Effector CD4-positive, alpha-beta T cell (primary cell): Measurements from ENCODE around the gene PSMB3.

Experiments
- DNase-seq: peaks from one replicate; pipeline ENCODE4 v3.0.0-alpha.2; 2020

The PSMB3 gene

DNA sequence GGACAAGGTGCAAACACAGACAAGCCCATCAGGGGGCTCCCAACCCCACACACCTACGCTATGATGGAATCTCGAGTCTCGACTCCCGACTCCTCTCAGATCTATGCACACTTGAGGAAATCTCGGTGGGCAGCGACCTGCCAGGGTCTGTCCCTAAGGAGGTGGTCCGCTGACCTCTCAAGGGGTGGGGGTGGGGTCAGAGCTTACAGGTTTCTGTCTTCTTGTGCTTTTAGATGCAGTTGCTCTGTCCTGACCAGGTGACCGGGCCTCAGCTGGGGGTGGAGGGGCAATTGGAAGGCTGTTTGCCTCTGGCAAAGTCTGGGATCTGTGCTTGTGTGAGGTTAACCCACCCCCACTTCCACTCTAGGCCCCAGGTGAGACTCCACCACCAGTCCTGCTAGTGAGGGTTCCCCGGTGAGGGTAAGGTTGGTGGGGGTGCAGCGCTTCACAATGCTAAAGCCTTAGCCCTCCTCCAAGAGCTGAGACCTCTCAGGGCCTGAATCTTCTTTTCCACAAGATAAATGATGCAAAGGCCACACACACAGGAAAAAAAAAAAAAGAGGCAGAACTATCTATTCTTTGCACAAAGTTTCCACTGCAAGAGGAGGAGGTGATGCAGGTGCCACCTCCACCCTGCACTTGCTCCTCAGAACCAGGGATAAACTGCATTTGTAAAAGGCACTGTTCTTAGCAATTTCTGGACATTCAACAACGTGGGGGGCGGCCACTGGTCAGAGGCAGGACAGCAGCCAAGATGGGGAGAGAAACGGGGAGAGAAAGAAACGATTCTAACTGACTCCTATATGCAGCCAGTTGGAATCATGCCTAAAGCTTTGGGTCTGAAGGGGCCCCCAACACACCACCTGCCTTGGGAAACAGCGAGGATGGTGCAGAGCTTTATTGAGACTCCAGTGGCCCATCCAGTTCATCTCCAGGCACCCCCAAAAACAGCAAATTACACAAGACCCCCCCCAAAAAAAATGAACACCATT is 18.3 kb upstream of the PSMB3 start:
- DNase-seq, result no peak

DNA sequence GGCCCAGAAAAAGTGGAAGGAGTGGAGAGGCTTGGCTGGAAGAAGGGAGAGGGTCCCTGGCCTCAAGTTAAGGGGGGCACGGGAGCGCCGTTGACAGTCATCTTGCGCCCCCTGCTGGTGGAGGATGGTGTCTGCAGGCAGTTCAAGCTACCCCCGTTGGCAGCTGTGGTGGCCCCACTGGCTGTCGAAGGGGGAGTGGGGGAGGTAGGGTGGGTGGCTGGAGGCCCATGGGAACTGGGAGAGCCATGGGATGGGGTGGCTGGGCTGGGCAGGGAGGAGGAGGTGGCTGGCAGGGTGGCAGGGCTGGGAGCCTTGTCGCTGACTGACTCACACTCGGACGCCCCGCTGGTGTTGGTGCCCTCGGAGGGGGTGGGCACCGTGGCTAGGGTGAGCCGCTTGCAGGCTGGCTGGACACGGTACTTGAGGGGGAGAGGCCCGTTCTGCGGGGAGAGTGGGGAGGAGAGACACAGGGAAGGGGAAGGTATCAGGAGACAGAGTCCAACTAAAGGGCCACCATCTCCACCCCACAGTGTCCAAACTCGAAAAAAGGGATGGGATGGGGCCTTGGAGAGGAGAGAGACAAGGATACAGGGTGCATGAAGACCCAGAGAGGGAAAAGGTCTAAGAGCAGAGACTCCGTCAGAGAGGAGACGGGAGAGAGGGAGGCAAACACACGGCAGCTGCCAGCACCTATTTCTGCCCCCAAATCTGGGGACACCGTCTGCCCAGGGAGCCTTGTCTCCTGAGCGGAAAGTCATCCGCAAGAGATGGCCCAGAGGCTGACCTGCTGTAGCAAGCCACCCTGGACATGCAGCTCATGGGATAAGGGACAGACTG is 17.2 kb upstream of the PSMB3 start:
- DNase-seq, result peak; percentile 77

DNA sequence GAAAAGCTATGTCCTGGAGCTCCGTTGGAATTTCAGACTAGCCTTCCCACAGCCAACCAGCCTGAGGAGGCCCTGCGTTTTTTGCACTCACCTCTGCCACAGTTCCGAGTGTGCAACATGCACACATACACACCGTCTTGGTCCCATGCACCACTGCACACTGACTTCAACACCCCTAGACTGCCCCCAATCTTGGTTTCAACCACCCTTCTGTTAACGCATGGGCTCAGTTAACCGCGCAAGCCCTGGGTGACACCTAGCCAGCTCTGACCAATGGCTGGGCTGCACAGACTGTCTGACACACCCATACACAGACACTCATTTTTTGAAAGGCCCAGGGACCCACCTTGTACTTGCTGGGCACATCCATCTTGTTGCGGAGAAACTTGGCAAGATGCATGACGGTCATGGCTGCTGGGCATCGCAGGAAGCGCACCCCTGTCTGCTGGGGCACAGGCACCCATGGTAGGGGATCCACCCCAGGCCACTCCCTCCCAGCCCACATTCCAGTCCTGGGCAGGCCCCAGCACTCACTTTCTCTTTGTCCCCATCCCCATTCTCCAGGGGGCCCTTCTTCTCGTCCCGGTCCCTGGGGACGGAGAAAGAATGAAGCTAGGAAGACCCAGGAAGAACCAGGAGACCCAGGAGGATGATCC is 14.4 kb upstream of the PSMB3 start:
- DNase-seq, result no peak

DNA sequence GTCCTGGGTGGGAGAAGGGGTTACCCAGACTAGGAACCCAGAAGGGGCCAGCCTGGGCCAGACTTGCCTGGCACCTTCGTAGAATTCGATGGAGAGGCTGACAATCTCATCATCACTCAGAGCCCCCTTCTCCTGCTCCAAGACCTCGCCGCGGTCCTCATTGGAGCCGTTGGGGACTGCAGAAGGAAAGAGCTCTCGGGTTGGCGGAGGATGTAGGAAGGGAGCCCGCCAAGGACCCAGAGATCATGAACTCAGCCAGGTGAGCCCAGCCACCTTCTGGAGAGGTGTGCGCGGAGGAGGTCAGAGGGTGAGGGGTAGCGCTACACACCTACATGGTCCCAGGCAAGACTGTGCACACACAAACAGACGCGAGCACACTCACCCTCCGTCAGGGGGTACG is 13.9 kb upstream of the PSMB3 start:
- no peak for DNase-seq

DNA sequence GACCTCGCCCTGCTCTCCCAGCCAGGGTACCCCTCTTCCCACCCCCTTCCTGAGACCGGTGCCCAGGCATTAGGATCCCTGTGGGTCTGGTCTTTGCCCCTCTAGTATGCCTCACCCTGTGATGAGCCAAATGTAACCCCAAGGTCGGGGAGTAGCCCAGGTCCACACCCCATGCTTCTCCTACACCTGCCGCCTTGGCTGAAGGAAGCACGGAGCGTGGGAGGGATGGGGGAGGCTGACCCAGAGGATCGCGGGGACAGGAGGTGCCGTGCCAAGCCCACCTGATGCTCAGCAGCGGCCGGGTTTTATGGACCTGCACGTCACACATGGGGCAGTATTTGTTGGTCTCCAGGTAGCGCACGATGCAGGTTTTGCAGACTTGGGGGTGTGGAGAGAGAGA is 13.2 kb upstream of the PSMB3 start:
- DNase-seq, result no peak

DNA sequence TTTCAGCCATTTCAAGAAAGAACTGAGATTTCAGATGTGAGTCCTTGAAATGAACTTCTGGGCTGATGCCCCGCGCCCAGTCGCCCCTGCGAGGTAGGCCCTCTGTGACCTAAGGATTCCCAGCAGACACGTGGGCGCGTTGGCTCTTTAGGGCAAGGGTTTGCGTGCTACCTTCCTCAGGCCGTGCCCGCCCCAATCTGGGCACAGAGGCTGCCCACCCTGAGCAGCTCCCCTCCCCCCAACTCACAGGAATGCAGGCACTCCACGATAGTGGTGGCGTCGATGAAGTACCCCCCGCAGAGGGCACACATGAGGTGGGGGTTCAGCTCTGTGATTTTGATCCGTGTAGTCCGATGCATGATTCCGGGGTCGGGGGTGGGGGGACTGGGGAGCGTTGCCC is 12.5 kb upstream of the PSMB3 start:
- no peak for DNase-seq

DNA sequence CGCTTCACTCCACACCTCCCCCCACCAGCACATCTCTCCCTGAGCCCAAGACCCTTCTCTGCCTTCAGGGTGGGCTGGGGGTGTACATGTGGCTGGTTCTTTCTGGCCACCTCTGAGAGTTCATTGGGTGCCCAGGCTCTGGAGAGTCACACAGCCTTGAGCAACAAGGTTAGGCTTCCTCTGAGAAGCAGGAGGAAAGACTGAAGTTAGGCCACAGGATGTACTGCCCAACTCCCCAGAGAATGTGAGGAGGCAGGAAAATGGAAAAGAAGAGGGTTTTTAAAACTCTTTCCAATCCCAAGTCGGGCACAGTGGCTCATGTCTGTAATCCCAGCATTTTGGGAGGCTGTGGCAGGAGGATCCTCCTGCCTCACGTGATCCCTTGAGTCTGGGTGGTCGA is 11.7 kb upstream of the PSMB3 start:
- no peak for DNase-seq

DNA sequence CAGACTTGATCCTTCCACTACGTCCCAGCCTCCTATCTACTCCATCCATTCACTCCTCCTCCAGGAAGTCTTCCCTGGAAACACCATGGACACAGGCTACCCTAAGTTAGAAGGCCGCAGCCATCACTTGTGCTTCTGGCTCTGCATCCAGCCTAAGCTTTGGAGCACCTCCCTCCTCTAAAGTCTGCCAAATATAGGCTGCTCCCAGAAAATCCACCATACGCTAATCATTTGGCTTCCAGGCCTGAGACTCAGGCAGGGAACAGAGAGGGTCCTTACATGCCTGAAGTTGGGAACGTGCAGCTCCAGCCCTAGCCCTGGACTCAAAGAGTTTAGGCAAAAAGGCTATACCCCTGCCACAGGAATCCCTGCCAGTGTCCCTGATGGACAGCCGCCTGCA is 11.1 kb upstream of the PSMB3 start:
- DNase-seq, result no peak

DNA sequence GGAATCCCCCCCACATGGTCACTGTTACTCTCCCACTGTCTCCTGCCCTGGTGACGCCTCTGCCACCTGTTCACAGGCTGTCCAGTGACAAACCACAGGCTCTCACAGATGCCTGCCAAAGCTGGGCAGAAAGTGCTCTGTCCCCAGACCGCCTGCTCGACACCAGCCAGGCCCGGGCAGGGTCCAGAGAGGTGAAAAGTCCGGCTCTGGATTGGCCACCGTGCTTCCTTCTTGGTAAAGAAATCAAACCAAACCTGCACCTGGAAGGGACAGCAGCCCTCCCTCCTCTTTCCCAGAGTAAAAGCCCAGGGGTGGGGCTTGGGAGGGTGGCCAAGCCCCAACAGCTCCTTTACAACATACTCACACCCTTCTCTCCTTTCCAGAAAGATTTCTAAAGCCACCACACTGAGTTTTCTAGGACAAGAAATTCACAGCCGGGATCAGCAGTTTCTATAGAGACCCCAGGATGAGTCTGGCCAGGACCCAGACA is 10.6 kb upstream of the PSMB3 start:
- no peak for DNase-seq

DNA sequence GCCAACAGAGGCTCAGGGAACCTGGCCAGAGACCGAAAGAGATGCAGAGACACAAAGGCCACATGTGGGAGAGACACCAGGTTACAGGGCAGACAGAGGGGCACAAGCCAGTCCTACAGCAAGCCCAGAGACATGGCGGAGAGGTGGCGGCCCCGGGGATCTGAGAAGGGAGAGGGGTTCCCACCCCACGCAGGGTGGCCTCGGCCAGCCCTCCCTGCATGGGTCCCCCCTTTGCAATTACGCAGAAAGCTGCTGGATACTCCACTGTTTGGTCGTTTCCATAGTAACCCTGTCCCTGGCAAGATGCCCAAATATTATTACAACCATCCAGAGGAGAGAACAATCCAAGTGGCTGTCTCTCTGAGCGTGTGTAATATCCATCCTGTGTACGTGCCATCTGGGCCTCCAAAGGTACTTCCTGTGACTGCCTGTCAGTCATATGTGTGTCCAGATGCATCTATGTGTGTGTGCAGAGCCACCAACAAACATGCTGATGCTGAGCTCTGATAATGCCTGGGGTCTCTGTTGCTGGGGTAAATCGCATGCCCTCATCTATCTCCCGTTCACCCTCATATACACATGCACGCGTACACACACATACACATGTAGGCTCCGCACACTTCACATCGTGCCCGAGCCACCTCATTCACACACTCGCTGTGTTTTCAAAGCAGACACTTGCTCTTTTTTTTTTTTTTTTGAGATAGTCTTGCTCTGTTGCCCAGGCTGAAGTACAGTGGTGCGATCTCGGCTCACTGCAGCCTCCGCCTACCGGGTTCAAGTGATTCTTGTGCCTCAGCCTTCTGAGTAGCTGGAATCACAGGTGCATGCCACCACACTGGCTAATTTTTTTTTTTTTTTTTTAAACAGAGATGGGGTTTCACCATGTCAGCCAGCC is 9.9 kb upstream of the PSMB3 start:
- DNase-seq, result no peak

DNA sequence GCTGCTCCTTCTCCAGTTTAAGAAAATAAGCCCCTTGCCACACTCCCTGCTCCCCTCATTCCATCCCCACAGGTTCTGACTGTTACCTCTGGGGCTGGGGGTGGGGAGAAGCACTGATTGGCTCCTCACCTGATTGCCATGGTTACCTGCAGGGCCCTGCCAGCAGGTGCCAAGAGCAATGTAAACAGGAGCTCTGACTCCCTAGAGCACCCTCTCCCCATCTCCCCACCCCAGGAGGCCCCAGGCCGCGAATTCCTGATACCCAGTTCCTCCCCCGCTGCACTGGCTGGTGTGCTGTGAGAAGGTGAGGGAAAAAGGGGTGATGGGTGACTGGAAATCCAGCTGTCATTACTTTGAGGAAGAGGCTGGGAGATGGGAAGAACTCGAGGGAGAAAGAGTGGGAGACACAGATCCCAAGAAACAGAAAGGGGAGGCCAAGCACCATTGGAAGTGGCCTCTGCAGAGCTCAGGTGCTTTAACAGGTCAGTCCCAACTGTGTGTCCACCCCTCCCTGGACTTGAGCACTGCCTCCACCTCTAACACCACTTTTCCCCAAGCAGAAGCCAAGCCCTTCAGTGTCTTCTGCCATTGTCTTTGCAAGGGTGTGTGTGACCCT is 8.9 kb upstream of the PSMB3 start:
- no peak for DNase-seq

DNA sequence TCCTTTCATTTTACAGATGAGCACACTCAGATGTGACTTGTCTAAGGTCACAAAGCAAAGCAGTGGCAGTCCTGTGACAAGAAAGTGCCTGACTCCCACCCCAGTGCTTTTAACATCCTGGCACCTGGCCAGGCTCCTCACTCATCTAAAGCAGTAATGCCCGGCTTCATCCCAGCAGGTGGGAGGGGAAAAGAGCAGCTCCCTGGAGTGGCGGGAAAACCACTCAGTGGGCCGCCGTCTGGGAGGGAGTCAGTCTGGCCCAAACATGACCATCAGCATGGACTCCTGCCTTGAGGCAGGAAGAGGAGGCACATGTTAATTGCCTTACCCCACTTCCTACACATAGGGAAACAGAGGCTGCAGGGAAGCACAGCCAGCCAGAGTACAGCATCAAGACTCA is 7.0 kb upstream of the PSMB3 start:
- no peak for DNase-seq

DNA sequence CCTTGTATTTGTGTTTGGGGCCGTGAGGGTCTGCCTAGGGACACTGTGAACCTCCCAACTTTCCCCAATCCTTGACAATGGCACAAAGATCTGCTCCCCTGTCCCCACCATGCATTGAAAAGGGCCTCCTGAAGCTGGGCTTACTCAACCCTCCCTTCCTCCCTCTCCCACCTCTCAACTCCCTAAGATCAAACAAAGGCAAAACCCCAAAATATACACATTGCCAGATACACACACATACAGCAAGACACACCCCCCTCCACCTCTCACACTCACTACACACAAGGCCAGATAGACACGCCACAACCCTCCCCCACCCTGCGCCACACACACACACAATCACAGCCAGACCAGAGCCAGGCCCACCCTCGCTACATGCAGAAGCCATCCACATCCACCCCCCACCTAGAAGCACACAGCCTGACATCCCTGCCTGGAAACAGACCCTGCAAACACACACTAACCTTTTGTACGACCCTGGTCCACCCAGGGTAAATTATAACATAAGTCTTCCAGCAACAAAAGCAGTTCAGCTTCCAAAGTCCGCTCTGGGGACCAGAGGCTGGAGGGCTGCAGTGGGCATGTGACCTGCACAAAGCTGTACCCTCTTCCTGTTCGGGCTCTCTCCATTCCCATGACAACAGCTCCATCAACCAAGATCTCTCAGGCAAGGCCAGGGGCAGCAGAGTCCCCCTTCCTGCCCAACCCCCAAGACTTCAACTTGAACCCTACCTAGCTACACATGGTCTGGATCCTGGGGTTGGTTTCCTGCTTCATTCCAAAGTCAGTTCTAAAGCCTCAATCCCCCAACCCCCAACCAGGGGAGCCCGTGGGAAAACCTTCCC is 6.3 kb upstream of the PSMB3 start:
- no peak for DNase-seq

DNA sequence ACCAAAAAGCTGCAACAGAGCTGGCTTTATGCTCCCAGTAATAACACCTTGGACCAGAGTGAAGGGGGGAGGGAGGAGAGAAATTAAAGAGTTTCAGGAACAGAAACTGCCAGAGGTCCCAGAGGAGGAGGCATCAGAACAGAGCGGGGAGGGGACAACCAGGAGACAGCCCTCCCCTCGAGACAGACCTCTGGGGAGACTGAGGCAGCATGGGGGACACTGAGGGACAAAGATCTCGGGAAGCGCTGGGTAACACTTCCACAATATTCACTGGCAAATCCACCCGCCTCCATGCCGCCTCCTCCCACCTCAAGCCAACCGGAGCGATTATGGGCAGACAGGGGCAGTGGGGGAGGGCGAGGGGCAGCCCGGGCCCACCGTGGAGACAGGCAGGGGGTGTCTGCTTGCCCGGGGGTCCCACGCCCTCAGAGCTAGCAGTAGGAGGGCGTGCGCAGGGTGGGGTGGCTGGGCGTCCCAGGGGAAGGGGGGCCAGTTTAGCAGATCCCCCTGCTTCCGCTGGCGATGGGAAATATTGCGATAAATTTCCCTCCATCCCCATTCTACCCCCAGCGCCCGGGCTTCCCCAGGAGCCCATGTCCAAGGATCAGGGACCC is 5.6 kb upstream of the PSMB3 start:
- DNase-seq, result no peak

DNA sequence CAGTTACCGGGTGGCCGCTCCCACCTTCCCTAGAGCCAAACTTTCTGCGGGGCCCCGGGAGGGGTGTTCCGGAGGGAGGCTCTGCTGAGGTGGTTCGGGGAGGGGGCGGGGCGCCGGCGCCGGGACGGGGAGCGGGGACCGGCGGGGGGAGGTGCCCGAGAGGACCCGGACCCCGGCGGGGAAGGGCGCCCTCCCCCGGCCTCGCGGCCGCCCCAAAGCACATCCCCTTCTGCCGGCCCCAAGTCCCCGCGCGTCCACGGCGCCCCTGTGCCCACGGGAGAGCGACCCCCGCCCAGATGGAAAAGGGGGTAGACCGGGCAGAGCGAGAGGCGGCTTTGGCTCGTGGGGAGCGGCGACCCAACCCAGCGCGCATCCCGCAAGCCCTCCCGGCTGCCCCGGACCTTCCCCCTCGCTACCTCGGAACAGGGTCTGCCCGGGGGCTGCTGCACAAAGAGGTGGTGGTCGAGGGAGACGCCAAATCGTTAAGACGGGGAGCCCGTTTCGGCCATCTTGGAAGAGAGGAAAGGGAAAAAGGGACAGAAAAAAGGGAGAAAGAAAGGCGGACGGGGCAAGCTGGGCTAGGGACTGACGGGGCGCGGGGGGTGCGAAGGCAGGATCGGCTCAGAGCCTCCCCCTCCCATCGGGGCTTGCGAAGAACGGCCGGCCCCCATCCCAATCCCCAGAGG is 4.9 kb upstream of the PSMB3 start:
- no peak for DNase-seq

DNA sequence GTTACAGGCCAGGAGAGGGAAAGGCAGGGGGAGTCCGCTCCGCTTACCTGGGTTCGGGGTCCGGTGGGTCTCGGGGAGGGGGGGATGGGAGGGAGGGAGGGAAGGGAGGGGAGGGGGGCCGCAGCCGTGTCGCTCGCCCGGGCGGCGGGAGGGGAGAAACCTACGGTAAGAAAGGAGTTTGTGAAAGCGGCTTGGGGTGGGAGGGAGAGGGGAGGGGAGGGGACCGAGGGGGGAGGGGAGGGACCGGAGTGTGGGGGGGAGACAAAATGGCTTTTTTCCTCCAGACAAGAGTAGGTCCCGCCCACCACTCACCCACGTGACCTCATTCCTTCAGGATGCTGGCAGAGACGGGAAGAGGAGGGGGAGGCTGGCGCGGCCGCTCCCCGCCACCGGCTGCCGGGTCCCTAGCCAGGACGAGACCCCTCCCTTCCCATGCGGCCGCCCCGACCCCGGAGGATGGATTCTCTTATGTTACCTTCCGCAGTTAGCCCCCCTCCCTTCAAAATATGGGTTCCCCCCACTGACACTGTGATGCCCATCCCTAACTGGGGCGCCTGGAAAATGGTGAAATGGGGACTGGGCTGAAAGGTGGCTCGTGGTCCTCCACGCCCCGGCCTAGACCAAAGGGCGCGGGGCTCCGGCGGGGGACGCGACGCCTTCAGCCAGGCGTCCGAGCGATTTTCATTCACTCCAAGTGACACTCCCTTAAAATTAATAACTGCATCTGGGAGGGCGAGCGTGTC is 4.2 kb upstream of the PSMB3 start, which contains the start of gene PCGF2:
Gene PCGF2 (minus strand): TSS at position 188 of the 743 bp plus-strand sequence. CDS start 7,934 bp downstream, outside the sequence.
- DNase-seq, result no peak

DNA sequence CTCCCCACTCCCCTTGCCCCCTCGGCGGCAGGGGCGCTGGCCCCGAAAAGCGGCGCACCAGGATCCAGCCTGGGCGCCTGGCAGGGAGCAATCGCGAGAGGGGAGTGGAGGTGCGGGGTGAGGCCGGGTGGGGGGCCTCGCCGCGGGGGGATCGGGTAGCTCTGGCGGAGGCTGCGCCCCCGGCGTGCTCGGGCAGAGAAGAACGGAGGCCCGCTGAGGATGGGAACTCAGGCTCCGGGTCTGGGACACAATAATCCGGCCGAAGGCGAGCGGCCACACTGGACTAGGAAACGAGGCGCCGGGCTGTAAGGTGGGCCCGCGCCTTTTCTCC is 3.7 kb upstream of the PSMB3 start:
- no peak for DNase-seq

DNA sequence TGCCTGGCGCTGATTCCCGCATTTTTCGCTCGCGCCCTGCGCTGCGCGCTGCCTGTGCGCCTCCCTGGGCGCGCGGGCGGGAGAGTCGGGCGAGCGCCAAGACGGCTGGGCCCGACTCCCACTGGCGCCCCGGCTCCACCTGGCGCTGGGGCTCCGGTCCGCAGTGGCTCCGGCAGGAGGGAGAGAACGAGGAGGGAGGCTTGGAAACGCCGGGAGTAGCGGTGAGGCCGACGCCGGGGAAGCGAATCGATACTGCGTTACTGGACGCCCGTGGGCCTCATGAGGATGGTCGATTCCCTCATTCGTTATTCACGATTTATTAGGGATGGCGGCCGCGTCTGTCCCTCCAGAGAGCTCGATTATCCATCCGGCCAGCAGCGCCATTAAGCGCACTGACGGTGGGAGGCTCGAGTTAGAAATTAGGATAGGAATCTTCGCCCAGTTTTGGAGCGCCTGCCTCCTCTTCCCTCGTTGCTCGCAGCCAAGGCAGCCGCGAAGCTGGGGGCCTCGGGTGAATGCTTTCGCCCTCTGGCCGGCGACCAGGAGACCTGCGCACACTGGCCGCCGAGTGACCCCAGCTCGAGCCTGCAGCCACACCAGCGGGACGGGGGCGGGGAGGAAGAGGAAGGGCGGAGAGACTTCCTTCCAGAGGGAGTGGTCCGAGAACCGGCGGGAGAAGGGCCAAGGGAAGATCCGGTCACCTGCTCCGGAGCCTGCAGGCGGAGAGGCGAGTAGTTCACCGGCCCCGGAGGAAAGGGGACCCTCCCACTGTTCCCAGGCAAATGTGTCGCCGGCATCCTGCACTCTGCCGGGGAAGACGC is 3.1 kb upstream of the PSMB3 start:
- no peak for DNase-seq
